Thoracic aorta (tissue), 2 donors: Measurements from ENCODE around the gene CEP68. TPM values are rescaled to one million over a fixed set of nuclear protein-coding genes. Genes with fewer than 3 reads are reported as not detected.

ENCODE experiments used
- ATAC-seq: fragments of 150-250 bp; one replicate; pipeline ENCODE4 v1.8.0; 2017; ENCODE audit warnings: low read depth; ENCODE audit not compliant: insufficient number of reproducible peaks, low FRiP score
- DNase-seq: peaks from one replicate; pipeline ENCODE4 v3.0.0-alpha.2; 2020; ENCODE audit warnings: low spot score
- H3K27ac ChIP-seq, 2 donors: fragments of 200-600 bp; sonication (generic); 1 replicate in 1 of 2; 2 replicates in 1 of 2; pipeline ENCODE4 v1.5.1; 2016; ENCODE audit warnings: mild to moderate bottlenecking in 2 of 2, moderate library complexity in 2 of 2
- H3K27me3 ChIP-seq: fragments of 200-600 bp; sonication (generic); replicated peaks from 2 replicates; pipeline ENCODE4 v1.6.0; 2016; ENCODE audit warnings: mild to moderate bottlenecking; ENCODE audit not compliant: insufficient read depth
- H3K36me3 ChIP-seq: fragments of 200-600 bp; sonication (generic); one replicate; pipeline ENCODE4 v1.5.1; 2016
- H3K4me1 ChIP-seq, 2 donors: fragments of 200-600 bp; sonication (generic); 1 replicate in 1 of 2; 2 replicates in 1 of 2; pipeline versions ENCODE4 v1.5.1 to v1.6.0; 2016; ENCODE audit warnings: low read depth in 2 of 2, mild to moderate bottlenecking in 1 of 2; ENCODE audit not compliant: control insufficient read depth in 1 of 2
- H3K4me3 ChIP-seq: fragments of 200-600 bp; sonication (generic); 2 replicates; pipeline ENCODE4 v1.5.1; 2016; ENCODE audit warnings: mild to moderate bottlenecking
- H3K9me3 ChIP-seq: fragments of 200-600 bp; sonication (generic); 2 replicates; pipeline ENCODE4 v1.5.1; 2016
- CTCF ChIP-seq: fragments of 200-600 bp; sonication (generic); IDR thresholded peaks from one replicate; pipeline ENCODE4 v1.5.1; 2019; ENCODE audit warnings: antibody characterized with exemption
- total RNA-seq, 2 donors: library from RNA; depleted of rRNA; stranded (reverse); fragments of >200 nt; gene quantifications; one replicate each; pipeline versions ENCODE4 v1.1.0 to v1.2.3, GENCODE V29; 2016

Gene CEP68
- total RNA-seq, 2 donors from 2014 or later = 28.8 to 31.3 TPM

- ATAC-seq (no peak), DNase-seq (no peak)
- Histone ChIP-seq H3K36me3 (no peaks in the 10 kb centered on the region), H3K27ac (no peak overlapping the region), H3K4me3 (no peak overlapping the region), H3K9me3 (no peaks in the 10 kb centered on the region), H3K27me3 (no peaks in the 10 kb centered on the region), H3K4me1 (peaks cover 26 to 69% of the 10 kb centered on the region in 2 donors)
- TF ChIP-seq CTCF = no peak
Observed at GRCh38 chr2:65061146-65061909, 5.1 kb downstream of the CEP68 start.

GRCh38 chr2:65061910-65062339 is 5.7 kb downstream of the CEP68 start:
- no peak for DNase-seq
- no peak overlapping the region for H3K27ac ChIP-seq
- H3K4me3 ChIP-seq = no peak overlapping the region
- H3K9me3 ChIP-seq = no peaks in the 10 kb centered on the region
- TF ChIP-seq CTCF = no peak
- H3K4me1 ChIP-seq = peaks cover 26 to 69% of the 10 kb centered on the region in 2 donors
- no peak for ATAC-seq
- no peaks in the 10 kb centered on the region for H3K27me3 ChIP-seq
- H3K36me3 ChIP-seq = no peaks in the 10 kb centered on the region

- Histone ChIP-seq H3K9me3 (no peaks in the 10 kb centered on the region), H3K36me3 (no peaks in the 10 kb centered on the region), H3K4me1 (peaks cover 25 to 62% of the 10 kb centered on the region in 2 donors), H3K4me3 (no peak overlapping the region), H3K27ac (no peak overlapping the region), H3K27me3 (no peaks in the 10 kb centered on the region)
- ATAC-seq = no peak
- DNase-seq = no peak
- no peak for TF ChIP-seq CTCF
Observed at GRCh38 chr2:65062843-65063825, 6.9 kb downstream of the CEP68 start.

- no peaks in the 10 kb centered on the region for H3K9me3 ChIP-seq
- H3K27ac ChIP-seq = peak overlapping the region; percentile 62 to 75
- no peaks in the 10 kb centered on the region for H3K36me3 ChIP-seq
- H3K4me3 ChIP-seq = peak overlapping the region; percentile 61
- H3K4me1 ChIP-seq = peaks cover 40 to 68% of the 10 kb centered on the region in 2 donors
- ATAC-seq (peak; percentile 71), DNase-seq (peak; percentile 64)
- no peaks in the 10 kb centered on the region for H3K27me3 ChIP-seq
- TF ChIP-seq CTCF = peak; percentile 68
Observed at GRCh38 chr2:65064728-65065552, 8.7 kb downstream of the CEP68 start.
